ENCODE data around the gene CHRM2.

DNA sequence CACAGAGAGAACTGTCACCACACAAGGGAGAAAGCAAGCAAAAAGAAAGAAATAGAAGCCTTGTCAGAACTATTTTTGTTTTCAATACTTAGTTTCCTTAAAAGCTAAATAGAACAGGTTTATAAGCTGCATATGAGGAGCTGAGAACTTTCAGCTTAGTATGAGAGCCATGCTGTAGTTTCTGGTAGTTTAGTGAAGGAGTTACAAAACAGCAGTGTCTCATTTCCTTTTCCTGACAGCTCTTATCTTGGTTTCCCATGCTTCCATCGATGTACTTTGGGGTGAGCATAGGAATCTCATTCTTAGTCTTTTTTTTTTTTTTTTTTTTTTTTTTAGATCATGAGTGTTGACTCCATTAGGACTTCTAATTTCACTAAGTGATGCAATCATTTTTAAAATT lies 8.6 kb upstream of the CHRM2 start:
- TF ChIP-seq POLR2AphosphoS5 (IDR thresholded peaks at IDR 0.05; ENCODE audit: borderline replicate concordance, low read depth, low read length) (no peak), EZH2 (IDR thresholded peaks at IDR 0.05) (no peak)
